IPS DF 4.7 (cell line): Measurements from ENCODE around the gene PCDHA9.
"Not testable (repeated sequence)": the region's sequence is repeated elsewhere in the genome, so short reads cannot be mapped to it uniquely, and the experiment has no call there.

Experiments used
- DNase-seq: peaks from one replicate; pipeline ENCODE4 v3.0.0-alpha.2; 2013; ENCODE audit warnings: low spot score; ENCODE audit errors: extremely low read depth

The PCDHA9 gene

DNA sequence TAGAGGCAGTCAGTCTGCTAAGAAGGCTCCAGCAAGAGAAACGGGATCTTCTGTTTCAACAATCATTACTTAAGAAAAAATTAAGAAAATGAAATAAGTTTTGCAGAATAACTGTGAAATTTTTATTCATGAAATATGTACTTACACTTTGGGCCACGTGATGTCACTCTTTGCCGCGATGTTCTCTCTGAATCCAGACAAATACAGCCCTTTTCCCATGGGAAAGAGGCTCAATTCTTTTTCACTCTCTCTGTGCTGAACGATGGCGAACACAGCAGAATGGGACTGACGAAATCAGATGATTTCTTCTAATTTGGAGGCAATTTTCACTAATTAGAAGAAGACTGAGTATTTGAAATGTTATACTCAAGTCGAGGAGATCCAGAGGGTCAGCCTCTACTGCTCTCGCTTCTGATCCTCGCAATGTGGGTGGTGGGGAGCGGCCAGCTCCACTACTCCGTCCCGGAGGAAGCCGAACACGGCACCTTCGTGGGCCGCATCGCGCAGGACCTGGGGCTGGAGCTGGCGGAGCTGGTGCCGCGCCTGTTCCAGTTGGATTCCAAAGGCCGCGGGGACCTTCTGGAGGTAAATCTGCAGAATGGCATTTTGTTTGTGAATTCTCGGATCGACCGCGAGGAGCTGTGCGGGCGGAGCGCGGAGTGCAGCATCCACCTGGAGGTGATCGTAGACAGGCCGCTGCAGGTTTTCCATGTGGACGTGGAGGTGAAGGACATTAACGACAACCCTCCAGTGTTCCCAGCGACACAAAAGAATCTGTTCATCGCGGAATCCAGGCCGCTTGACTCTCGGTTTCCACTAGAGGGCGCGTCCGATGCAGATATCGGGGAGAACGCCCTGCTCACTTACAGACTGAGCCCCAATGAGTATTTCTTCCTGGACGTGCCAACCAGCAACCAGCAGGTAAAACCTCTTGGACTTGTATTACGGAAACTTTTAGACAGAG is at the start of gene PCDHA9:
Gene PCDHA9, plus strand, starts transcription at position 244 of the 964 bp plus-strand sequence. Its CDS starts 114 bp downstream, at position 358.
- not testable (repeated sequence) for DNase-seq

DNA sequence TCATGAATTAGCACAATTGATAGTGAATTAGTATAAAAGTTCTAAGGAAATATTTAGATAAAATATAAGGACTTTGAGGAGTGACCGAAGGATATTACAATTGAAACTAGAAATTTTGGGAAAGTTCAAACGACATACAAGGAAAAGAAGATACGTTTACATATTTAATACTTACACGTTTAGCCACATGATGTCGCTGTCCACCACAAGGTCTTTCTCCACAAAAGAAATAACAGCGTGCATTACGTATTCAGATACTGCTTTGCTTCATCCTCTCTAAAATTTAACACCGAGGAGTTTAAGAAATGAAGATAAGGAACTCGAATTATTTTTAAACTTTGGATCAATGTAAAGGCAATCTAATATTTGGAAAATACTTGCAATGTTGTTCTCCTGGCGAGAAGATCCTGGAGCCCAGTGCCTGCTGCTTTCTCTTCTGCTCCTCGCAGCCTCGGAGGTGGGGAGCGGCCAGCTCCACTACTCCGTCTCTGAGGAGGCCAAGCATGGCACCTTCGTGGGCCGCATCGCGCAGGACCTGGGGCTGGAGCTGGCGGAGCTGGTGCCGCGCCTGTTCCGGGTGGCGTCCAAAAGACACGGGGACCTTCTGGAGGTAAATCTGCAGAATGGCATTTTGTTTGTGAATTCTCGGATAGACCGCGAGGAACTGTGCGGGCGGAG is 47.2 kb upstream of the PCDHA9 start, which contains the start of gene PCDHA3:
Gene PCDHA3, plus strand, starts transcription at position 242 of the 678 bp plus-strand sequence.
- DNase-seq: no peak

DNA sequence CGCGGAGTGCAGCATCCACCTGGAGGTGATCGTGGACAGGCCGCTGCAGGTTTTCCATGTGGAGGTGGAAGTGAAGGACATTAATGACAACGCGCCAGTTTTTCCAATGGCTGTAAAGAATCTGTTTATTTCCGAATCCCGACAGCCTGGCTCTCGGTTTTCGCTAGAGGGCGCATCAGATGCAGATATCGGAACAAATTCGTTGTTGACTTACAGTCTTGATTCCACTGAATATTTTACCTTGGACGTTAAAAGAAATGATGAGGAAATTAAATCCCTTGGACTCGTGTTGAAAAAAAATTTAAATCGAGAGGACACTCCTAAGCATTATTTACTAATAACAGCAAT is 46.7 kb upstream of the PCDHA9 start:
- DNase-seq: no peak

- DNase-seq: not testable (repeated sequence)
Measured at GRCh38 chr5:140802381-140802780, 45.8 kb upstream of the PCDHA9 start.

DNA sequence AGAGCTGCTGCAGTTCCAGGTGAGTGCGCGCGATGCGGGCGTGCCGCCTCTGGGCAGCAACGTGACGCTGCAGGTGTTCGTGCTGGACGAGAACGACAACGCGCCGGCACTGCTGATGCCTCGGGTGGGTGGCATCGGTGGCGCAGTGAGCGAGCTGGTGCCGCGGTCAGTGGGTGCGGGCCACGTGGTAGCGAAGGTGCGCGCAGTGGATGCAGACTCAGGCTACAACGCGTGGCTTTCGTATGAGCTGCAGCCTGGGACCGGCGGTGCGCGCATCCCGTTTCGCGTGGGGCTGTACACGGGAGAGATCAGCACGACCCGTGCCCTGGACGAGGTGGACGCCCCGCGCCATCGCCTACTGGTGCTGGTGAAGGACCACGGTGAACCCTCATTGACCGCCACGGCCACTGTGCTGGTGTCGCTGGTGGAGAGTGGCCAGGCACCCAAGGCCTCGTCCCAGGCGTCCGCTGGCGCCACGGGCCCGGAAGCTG is 45.4 kb upstream of the PCDHA9 start:
- no peak for DNase-seq

GRCh38 chr5:140806834-140807775 is 41.1 kb upstream of the PCDHA9 start, which contains the start of gene PCDHA4:
TSS of gene PCDHA4 (plus strand) at chr5:140807068.
- DNase-seq: no peak

DNA sequence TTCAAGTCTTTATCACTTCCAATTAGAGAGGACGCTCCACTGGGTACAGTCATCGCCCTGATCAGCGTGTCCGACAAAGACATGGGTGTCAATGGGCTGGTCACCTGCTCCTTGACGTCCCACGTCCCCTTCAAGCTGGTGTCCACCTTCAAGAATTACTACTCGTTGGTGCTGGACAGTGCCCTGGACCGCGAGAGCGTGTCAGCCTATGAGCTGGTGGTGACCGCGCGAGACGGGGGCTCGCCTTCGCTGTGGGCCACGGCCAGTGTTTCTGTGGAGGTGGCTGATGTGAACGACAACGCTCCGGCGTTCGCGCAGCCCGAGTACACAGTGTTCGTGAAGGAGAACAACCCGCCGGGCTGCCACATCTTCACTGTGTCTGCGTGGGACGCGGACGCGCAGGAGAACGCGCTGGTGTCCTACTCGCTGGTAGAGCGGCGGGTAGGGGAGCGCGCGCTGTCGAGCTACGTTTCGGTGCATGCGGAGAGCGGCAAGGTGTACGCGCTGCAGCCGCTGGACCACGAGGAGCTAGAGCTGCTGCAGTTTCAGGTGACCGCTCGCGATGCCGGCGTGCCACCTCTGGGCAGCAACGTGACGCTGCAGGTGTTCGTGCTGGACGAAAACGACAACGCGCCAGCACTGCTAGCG is 39.8 kb upstream of the PCDHA9 start:
- not testable (repeated sequence) for DNase-seq

GRCh38 chr5:140808889-140809291 is 39.3 kb upstream of the PCDHA9 start:
- DNase-seq: no peak

DNA sequence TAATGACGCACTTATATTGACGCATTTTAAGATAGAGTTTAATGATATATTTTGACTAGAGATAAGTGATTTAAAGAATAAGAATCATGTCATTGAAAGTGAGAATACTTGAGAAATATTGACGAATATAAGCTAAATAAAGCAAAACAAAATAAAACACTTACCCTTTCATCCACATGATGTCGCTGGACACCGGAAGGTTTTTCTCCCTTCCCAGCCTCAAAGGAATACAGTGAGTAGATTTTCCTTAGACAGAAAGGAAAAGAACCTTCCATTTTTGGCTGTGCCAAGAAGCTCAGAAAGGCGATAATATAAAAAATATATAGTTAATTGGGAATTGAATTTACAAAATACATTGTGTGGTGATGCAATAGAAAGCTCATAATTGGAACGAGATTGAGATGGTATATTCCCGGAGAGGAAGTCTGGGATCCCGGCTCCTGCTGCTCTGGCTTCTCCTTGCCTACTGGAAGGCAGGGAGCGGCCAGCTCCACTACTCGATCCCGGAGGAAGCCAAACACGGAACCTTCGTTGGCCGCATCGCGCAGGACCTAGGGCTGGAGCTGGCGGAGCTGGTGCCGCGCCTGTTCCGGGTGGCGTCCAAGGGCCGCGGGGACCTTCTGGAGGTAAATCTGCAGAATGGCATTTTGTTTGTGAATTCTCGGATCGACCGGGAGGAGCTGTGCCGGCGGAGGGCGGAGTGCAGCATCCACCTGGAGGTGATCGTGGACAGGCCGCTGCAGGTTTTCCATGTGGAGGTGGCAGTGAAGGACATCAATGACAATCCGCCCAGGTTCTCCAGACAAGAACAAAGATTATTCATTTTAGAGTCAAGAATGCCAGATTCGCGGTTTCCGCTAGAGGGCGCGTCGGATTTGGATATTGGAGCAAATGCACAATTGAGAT is 26.6 kb upstream of the PCDHA9 start, which contains the start of gene PCDHA5:
Gene PCDHA5, plus strand, starts transcription at position 239 of the 906 bp plus-strand sequence.
- DNase-seq: no peak

- no peak for DNase-seq
Measured at GRCh38 chr5:140822281-140822629, 25.9 kb upstream of the PCDHA9 start.

DNA sequence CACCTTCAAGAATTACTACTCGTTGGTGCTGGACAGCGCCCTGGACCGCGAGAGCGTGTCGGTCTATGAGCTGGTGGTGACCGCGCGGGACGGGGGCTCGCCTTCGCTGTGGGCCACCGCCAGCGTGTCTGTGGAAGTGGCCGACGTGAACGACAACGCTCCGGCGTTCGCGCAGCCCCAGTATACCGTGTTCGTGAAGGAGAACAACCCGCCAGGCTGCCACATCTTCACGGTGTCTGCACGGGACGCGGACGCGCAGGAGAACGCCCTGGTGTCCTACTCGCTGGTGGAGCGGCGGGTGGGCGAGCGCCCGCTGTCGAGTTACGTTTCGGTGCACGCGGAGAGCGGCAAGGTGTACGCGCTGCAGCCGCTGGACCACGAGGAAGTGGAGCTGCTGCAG is 25.2 kb upstream of the PCDHA9 start:
- not testable (repeated sequence) for DNase-seq

GRCh38 chr5:140823475-140823874 is 24.7 kb upstream of the PCDHA9 start:
- DNase-seq: no peak

DNA sequence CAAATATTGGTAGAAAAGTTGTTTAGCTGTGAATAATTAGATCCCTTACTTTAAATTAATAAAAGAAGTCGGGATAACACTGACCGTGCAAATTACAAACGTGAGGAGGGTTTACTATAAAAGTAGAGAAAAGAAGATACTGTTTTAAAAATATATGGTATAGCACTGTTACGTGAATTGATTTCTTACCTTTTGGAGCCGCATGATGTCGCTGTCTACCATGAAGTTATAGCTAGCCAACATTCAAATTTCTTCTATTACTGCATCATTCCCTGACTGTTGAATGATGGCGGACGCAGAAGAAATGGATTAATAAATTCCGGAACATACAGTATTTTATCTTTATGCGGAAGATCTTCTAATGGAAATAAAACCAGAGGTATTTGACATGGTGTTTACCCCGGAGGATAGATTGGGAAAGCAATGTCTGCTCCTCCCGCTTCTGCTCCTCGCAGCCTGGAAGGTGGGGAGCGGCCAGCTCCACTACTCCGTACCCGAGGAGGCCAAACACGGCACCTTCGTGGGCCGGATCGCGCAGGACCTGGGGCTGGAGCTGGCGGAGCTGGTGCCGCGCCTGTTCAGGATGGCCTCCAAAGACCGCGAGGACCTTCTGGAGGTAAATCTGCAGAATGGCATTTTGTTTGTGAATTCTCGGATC is 20.3 kb upstream of the PCDHA9 start, which contains the start of gene PCDHA6:
Gene PCDHA6, plus strand, starts transcription at position 257 of the 658 bp plus-strand sequence. Its CDS starts 132 bp downstream, at position 389.
- DNase-seq: no peak

- no peak for DNase-seq
Measured at GRCh38 chr5:140828362-140828737, 19.8 kb upstream of the PCDHA9 start.

GRCh38 chr5:140829511-140830501 is 18.4 kb upstream of the PCDHA9 start:
- DNase-seq: not testable (repeated sequence)

- no peak for DNase-seq
Measured at GRCh38 chr5:140833993-140834392, 14.2 kb upstream of the PCDHA9 start, which contains the start of gene PCDHA7. TSS of gene PCDHA7 (plus strand) at chr5:140834269. CDS start at chr5:140834384, 115 bp downstream.

DNA sequence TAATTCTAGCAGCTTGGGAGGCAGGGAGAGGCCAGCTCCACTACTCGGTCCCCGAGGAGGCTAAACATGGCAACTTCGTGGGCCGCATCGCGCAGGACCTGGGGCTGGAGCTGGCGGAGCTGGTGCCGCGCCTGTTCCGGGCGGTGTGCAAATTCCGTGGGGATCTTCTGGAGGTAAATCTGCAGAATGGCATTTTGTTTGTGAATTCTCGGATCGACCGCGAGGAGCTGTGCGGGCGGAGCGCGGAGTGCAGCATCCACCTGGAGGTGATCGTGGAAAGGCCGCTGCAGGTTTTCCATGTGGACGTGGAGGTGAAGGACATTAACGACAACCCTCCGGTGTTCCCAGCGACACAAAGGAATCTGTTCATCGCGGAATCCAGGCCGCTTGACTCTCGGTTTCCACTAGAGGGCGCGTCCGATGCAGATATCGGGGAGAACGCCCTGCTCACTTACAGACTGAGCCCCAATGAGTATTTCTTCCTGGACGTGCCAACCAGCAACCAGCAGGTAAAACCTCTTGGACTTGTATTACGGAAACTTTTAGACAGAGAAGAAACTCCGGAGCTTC is 13.7 kb upstream of the PCDHA9 start:
- DNase-seq: not testable (repeated sequence)
